Middle frontal gyrus (tissue), 1 donor: ENCODE measurements around the gene CC2D1A.

Experiments used
- DNase-seq: peaks from one replicate; pipeline ENCODE4 v3.0.0-alpha.2; 2015; ENCODE audit warnings: low spot score; ENCODE audit errors: extremely low spot score

The CC2D1A gene

DNA sequence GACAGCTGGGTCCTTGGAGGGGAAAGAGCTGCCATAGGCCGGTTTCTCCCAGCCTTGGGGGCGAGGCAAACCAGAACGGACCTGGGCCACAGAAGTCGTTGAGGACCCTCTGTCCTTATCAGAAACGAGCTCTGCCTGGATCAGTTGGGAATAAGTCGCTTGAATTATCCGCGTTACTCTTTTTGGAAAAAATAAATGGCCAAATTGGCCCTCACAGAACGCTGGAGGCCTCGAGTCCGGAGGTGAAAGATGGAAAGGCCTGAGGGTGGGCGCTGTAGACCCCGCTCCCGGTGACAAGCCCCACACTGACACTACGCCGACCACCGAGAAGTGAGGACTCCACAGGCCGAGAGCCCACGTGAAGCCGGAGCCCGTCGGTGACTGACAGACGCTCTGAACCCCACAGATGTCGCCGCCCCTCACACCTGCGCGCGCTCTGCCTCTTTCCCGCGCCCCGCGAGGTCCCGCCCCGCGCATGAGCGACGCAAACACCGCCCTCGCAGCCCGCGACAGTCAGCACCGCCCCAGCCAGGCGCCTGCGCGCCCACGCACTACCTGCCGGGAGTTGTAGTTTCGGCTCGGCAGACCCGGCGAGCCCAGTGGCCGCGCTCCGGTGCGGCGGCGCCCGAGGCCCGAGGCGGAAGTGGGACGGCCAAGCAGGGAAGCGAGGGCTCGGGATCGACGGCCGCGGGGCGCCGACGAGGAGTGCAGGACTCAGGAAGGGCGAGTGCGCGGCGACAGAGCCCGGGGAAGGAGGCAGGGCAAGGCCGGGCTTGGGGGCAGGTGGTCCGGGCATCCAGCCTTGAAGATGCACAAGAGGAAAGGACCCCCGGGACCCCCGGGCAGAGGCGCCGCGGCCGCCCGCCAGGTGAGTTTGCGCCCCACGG lies at the start of gene CC2D1A, which contains the start of gene BRME1:
TSS of gene CC2D1A (plus strand) at position 568 of the 887 bp plus-strand sequence. CDS start at position 809, 241 bp downstream.
TSS of gene BRME1 (minus strand) at position 484 of the 887 bp plus-strand sequence. CDS start 1,225 bp downstream, outside the sequence.
- DNase-seq: peak; percentile 86

DNA sequence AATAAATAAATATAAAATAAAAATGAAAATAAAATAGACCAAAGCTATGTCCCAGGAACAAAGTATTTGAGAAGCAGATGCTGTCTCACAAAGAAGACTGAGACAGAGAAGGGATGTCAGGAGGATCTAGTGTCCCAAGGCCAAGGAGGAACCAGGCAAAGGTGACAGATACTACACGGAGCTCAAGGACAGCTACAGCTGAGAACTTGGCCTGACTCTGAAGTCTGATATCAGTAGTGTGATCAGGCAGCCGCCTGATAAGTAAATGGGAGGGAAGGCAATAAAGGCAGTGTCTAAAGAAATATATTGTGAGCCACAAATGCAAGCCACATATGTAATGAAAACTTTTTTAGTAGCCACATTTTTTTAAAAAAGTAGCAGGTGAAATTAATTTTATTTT lies 49.5 kb upstream of the CC2D1A start:
- no peak for DNase-seq

GRCh38 chr19:13859361-13859880 lies 46.6 kb upstream of the CC2D1A start:
- no peak for DNase-seq

GRCh38 chr19:13860679-13861391 lies 45.2 kb upstream of the CC2D1A start:
- no peak for DNase-seq

DNA sequence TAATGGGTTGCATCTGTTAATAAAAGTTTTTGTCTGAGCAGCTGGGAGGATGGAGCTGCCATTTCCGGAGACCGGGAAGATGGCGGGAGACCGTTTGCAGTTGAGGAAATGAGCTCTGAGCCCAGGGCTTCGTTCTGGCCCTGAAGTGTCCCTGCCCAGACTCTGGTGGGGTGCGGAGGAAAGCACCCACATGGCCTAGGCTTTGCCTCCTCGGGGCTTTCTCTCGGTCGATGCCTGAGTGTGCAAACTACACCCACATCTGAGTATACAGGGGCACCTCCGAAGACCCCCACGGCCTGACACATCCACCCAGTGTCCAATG lies 44.6 kb upstream of the CC2D1A start:
- DNase-seq: no peak

- DNase-seq: peak; percentile 90
Measured at GRCh38 chr19:13861714-13862531, 44.1 kb upstream of the CC2D1A start.

DNA sequence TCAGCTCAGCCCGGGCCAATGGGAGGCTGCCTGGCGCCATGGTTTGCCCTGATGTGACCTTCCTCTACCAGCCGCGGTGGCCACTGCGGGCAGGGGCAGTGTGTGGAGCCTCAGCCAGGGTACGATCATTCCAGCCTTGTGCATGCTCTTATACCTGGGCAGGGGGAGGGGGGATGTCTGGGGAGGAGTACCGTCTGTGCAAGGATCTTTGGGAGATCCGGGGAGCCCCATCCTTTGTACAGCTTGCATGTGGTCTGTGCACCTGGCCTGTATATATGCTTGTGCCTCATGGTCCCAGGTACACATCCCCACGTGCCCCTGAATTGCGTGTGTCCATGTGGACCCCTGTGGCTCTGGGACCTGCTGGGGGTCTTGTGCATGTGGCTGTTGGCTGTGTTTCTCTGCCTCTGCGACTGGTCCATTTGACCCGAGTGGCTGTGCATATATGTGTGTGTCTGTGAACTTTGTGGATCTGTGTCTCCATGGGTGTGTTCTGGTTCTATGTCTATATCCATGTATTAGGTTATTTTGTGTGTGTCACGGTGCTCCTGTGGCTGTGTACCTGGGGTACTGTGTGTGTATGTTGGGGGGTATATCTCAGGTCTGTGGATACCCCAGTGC lies 41.8 kb upstream of the CC2D1A start:
- DNase-seq: no peak

- DNase-seq: no peak
Measured at GRCh38 chr19:13864667-13865570, 41.1 kb upstream of the CC2D1A start.

- no peak for DNase-seq
Measured at GRCh38 chr19:13865571-13866462, 40.2 kb upstream of the CC2D1A start.

- no peak for DNase-seq
Measured at GRCh38 chr19:13866463-13867046, 39.4 kb upstream of the CC2D1A start.

DNA sequence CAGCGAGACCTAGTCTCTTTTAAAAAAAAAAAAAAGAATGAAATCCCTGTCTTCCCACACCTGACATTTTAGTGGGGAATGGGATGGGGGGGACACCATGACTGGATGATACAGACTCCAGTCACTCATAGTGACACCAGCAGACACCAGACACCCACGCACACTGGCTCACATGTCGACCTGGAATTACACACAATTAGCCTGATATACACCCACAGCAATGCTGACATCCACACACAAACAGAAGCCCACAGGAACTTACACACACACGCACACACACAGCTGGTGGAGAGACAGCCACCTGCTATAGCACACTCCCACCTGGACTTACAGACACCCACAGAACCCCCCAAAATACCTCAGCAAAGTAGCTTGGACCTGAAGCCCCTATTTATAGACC lies 37.3 kb upstream of the CC2D1A start:
- no peak for DNase-seq

DNA sequence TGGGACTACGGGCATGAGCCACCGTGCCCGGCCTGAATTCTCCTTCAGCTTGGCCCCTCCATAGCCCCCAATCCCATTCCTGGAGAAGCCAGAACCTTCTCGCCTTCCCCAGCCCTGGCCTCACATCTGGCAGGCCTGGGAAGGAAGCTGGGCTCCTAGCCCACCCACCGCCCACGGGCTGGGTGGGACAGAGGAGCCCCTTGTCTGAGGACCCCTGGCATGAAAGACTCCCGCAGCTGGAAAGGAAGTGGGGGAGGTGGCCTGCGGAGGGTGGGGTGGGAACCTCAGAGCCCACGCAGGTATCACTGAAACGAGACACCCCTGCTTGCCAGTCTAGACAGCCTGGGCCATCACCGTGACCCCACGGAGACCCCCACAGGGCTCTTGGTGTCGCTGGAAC lies 36.7 kb upstream of the CC2D1A start:
- no peak for DNase-seq

DNA sequence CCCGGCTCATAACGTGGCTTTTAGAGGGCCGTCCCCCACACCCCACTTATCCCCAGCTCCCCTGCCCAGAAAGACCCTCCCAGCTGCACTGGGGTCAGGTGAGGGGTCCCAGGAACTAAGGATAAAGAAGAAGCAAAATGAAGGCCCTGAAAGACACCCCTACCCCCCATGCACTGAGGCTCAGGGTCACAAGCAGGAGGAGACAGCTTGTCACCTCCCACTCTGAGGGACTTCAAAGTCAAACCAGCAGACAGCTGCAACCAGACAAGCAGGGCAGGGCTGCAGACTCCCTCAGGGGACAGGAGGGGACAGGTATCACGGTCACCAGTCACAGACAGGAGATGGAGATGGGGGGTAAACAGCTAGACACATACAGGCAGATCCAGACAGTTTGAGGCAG lies 35.1 kb upstream of the CC2D1A start:
- DNase-seq: no peak

DNA sequence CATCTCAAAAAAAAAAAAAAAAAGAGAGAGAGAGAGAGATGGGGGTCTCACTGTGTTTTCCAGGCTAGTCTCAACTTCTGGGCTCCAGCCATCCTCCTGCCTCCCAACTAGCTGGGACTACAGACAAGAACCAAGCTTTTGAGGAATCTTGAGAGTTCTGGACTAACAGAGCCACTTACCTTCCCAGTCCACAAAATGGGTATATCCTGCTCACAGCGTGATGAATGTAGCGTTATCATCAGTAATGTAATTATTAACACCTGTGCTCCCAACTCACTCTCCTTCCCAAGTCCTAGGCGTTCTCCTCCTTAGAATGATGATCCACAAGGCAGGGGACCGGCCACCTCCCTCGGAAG lies 33.7 kb upstream of the CC2D1A start:
- DNase-seq: no peak

DNA sequence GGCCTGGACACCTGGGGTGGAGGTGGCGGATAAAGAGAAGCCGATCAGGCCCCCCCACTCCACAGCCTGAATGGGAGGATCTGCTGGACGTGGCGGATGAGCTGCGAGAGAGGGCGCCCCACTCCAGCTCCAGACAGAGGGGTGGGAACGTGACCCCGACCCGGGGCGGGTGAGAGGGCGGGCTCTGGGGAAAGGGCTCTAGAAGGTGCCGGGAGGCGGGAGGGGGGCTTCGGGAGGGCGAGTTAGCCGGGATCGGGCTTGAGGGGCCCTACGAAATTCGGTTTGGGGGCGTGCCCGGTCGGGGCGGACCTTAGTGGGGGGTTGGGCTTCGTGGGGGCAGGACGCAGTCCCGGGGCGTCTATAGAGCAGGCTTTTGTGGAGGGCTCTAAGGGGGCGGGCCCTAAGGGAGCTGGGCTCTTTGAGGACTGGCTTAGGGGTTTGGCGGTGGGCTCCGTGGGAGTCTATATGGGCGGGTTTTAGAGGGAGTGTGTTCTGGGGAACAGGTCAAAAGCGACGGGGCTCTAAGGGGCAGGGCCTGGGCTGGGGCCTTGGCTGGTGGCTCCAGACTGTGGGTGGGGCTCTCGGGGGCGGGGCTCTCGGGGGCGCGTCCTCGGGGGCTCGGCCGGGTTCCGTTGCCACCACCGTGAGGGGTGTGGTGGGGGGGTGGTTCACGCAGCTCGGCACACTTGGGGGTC lies 33.2 kb upstream of the CC2D1A start:
- no peak for DNase-seq

DNA sequence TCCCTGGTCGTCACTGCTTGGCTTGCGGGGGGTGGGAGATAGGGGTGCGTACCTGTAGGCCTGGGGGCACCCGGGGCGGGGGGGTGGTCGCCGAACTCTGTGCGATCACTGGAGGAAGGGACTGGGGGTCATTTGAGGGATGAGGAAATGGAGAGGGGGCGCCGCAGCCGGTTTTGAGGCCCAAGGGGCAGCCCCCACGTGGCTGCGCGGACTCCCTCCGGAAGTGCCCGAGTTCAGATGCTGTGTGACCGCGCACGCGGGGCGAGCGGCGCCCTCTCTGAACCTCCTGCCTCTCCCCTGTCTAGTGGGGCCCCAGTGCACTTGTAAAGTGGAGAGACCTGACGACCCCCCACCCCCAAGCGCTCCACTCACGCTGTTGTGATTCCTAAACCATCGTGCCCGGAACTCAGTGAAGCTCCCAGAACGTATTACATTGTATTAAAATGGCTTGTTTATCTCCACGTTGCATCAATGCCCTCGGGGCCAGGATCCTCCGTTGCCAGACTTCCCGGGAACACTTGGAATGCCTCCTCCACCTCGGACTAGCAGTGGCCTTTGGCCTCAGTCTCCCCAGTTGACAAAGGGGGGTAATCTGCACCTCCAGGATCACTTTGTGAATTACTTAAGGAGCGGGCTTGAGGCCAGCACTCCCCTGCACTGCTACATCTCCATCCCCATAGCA lies 32.0 kb upstream of the CC2D1A start:
- DNase-seq: no peak

DNA sequence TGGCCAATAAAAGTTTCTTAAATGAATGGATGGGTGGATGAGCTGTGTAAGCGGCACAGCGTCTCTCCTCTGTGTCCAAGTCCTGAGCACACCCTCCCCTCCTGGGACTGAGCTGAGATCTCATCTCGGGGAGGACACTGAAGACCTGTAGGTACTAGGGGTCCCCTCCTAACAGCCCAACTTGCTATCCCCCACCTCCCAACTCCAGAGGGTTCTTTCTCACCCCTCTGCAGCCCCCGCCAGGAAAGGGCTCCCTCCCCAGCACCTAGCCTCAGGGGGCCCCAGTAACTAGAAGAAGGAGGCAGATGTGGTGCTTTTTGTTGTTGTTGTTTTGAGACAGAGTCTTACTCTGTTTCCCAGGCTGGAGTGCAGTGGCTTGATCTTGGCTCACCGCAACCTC lies 30.2 kb upstream of the CC2D1A start:
- DNase-seq: no peak

DNA sequence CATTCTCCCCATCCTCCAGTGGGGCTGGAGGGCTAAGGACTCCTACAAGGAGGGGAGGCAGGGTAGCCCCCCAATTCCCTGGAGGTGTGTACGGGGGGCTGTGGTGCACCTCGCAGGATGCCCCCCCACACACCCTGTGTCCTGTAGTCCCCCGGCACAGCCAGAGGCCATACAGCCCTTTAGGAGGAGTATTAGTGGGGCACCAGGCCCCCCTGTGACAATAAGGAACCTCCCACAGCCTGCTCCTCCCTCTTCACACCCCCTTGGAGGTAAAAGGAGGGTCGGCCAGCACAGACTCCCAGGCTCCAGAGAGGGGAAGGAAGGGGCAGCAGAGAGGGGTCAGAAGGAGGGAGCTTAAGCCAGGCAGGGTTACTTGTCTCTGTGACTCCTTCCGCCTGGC lies 29.2 kb upstream of the CC2D1A start, which contains the start of gene NANOS3:
TSS of gene NANOS3 (plus strand) at position 301 of the 400 bp plus-strand sequence. CDS start 115 bp downstream, outside the sequence.
- DNase-seq: no peak
